ENCODE data around the gene TLN1.

DNA sequence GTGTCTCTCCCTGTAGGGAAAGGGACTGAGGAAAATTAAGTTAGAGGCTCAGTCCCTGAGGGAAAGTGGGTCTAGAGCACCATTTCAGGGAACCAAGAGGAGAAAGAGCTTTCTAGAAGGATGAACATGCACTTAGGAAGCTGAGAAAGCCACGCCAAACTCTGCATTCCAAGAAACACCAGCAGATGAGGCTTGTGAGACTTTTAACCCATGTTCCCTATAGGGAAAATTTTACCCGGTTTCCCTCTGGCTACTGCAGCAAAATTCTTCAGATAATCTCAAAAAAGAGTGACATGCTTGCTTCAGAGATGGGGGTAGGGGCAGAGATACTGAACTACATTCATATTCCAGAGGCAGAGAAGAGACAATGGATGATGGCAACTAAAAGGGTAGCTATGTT is 8.6 kb downstream of the TLN1 start:
- TF ChIP-seq, protein P1, sequence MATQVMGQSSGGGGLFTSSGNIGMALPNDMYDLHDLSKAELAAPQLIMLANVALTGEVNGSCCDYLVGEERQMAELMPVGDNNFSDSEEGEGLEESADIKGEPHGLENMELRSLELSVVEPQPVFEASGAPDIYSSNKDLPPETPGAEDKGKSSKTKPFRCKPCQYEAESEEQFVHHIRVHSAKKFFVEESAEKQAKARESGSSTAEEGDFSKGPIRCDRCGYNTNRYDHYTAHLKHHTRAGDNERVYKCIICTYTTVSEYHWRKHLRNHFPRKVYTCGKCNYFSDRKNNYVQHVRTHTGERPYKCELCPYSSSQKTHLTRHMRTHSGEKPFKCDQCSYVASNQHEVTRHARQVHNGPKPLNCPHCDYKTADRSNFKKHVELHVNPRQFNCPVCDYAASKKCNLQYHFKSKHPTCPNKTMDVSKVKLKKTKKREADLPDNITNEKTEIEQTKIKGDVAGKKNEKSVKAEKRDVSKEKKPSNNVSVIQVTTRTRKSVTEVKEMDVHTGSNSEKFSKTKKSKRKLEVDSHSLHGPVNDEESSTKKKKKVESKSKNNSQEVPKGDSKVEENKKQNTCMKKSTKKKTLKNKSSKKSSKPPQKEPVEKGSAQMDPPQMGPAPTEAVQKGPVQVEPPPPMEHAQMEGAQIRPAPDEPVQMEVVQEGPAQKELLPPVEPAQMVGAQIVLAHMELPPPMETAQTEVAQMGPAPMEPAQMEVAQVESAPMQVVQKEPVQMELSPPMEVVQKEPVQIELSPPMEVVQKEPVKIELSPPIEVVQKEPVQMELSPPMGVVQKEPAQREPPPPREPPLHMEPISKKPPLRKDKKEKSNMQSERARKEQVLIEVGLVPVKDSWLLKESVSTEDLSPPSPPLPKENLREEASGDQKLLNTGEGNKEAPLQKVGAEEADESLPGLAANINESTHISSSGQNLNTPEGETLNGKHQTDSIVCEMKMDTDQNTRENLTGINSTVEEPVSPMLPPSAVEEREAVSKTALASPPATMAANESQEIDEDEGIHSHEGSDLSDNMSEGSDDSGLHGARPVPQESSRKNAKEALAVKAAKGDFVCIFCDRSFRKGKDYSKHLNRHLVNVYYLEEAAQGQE (tag by site-specific recombination; IDR thresholded peaks at IDR 0.05): no peak
- no peak for TF ChIP-seq ZNF133 (tag by site-specific recombination; IDR thresholded peaks at IDR 0.05)
- TF ChIP-seq, protein P2, sequence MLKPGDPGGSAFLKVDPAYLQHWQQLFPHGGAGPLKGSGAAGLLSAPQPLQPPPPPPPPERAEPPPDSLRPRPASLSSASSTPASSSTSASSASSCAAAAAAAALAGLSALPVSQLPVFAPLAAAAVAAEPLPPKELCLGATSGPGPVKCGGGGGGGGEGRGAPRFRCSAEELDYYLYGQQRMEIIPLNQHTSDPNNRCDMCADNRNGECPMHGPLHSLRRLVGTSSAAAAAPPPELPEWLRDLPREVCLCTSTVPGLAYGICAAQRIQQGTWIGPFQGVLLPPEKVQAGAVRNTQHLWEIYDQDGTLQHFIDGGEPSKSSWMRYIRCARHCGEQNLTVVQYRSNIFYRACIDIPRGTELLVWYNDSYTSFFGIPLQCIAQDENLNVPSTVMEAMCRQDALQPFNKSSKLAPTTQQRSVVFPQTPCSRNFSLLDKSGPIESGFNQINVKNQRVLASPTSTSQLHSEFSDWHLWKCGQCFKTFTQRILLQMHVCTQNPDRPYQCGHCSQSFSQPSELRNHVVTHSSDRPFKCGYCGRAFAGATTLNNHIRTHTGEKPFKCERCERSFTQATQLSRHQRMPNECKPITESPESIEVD (tag by site-specific recombination; IDR thresholded peaks at IDR 0.05): no peak
- no peak for TF ChIP-seq ZNF239 (tag by site-specific recombination; IDR thresholded peaks at IDR 0.05)
- TF ChIP-seq ZNF366 (tag by site-specific recombination; conservative IDR thresholded peaks at IDR 0.05): no peak
- TF ChIP-seq ZNF433 (tag by site-specific recombination; IDR thresholded peaks at IDR 0.05; ENCODE audit: low read depth): no peak
- TF ChIP-seq, protein P3, sequence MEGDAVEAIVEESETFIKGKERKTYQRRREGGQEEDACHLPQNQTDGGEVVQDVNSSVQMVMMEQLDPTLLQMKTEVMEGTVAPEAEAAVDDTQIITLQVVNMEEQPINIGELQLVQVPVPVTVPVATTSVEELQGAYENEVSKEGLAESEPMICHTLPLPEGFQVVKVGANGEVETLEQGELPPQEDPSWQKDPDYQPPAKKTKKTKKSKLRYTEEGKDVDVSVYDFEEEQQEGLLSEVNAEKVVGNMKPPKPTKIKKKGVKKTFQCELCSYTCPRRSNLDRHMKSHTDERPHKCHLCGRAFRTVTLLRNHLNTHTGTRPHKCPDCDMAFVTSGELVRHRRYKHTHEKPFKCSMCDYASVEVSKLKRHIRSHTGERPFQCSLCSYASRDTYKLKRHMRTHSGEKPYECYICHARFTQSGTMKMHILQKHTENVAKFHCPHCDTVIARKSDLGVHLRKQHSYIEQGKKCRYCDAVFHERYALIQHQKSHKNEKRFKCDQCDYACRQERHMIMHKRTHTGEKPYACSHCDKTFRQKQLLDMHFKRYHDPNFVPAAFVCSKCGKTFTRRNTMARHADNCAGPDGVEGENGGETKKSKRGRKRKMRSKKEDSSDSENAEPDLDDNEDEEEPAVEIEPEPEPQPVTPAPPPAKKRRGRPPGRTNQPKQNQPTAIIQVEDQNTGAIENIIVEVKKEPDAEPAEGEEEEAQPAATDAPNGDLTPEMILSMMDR (tag by site-specific recombination; IDR thresholded peaks at IDR 0.05): no peak
- TF ChIP-seq PRDM1 (tag by site-specific recombination; IDR thresholded peaks at IDR 0.05): no peak
- no peak for TF ChIP-seq ZNF670 (tag by site-specific recombination; IDR thresholded peaks at IDR 0.05; ENCODE audit: low read depth)
- no peak for TF ChIP-seq ZNF24 (tag by site-specific recombination; IDR thresholded peaks at IDR 0.05)
- no peak for TF ChIP-seq ZNF677 (tag by site-specific recombination; IDR thresholded peaks at IDR 0.05)
